ENCODE results near the gene TTC3. TPM values are rescaled to one million over a fixed set of nuclear protein-coding genes. Genes with fewer than 3 reads are reported as not detected.

The TTC3 gene
- total RNA-seq, 2 experiments from 2014 or later, result 73.5 to 90.0 TPM

GRCh38 chr21:37041706-37042271 lies 31.3 kb upstream of the TTC3 start:
- ChIA-PET POLR2A (interaction anchor here (0.9 kb wide), 1 partner anchor 55 kb away, joined by 4 read pairs; no protein-coding TSS in a partner anchor), CTCF (ENCODE audit: unreplicated experiment) (interaction anchor here (0.6 kb wide), 1 partner anchor 45 kb away, joined by 3 read pairs; no protein-coding TSS in a partner anchor)
- Histone ChIP-seq H3K9me2 (ENCODE audit: insufficient read depth, low read length) (no peaks in the 10 kb centered on the region), H4K20me1 (ENCODE audit: insufficient read depth, low read length) (no peaks in the 10 kb centered on the region), H3K79me2 (ENCODE audit: insufficient read depth, low read depth, low read length) (no peaks in the 10 kb centered on the region), H3K27ac (ENCODE audit: low read depth, low read length, poor library complexity, severe bottlenecking) (no peak overlapping the region), H3K4me3 (ENCODE audit: low read depth, low read length, poor library complexity, severe bottlenecking) (no peak overlapping the region), H3K4me1 (ENCODE audit: insufficient read depth, low read length, poor library complexity, severe bottlenecking) (peaks cover 12% of the 10 kb centered on the region), H3K9me3 (ENCODE audit: low read length) (no peaks in the 10 kb centered on the region), H2AFZ (ENCODE audit: low read length) (no peak overlapping the region), H3K36me3 (ENCODE audit: insufficient read depth, low read length) (no peaks in the 10 kb centered on the region), H3K4me2 (ENCODE audit: low read length) (no peak overlapping the region)
- BruUV-seq (replicated peaks), result no TSS peak
- no peak for DNase-seq (ENCODE audit: low spot score)
- TF ChIP-seq EZH2phosphoT487 (IDR thresholded peaks at IDR 0.05; ENCODE audit: borderline replicate concordance, low read depth, low read length) (no peak), CTCF (conservative IDR thresholded peaks at IDR 0.05; ENCODE audit: low read length) (no peak)
- intact Hi-C loops (cut with micrococcal nuclease; ENCODE audit: unreplicated experiment), result no loop called here

GRCh38 chr21:37043818-37044217 lies 29.2 kb upstream of the TTC3 start:
- no peak overlapping the region for H3K4me2 ChIP-seq (ENCODE audit: low read length)
- ChIA-PET POLR2A (no interaction called here), CTCF (ENCODE audit: unreplicated experiment) (no interaction called here)
- no peaks in the 10 kb centered on the region for H3K79me2 ChIP-seq (ENCODE audit: insufficient read depth, low read depth, low read length)
- intact Hi-C loops (cut with micrococcal nuclease; ENCODE audit: unreplicated experiment), result no loop called here
- no peak for TF ChIP-seq EZH2phosphoT487 (IDR thresholded peaks at IDR 0.05; ENCODE audit: borderline replicate concordance, low read depth, low read length)
- H3K9me2 ChIP-seq (ENCODE audit: insufficient read depth, low read length), result no peaks in the 10 kb centered on the region
- peaks cover 12% of the 10 kb centered on the region for H3K4me1 ChIP-seq (ENCODE audit: insufficient read depth, low read length, poor library complexity, severe bottlenecking)
- no peaks in the 10 kb centered on the region for H3K36me3 ChIP-seq (ENCODE audit: insufficient read depth, low read length)
- H3K4me3 ChIP-seq (ENCODE audit: low read depth, low read length, poor library complexity, severe bottlenecking), result no peak overlapping the region
- BruUV-seq (replicated peaks), result no TSS peak
- H2AFZ ChIP-seq (ENCODE audit: low read length), result no peak overlapping the region
- no peaks in the 10 kb centered on the region for H3K9me3 ChIP-seq (ENCODE audit: low read length)
- H4K20me1 ChIP-seq (ENCODE audit: insufficient read depth, low read length), result no peaks in the 10 kb centered on the region
- no peak overlapping the region for H3K27ac ChIP-seq (ENCODE audit: low read depth, low read length, poor library complexity, severe bottlenecking)
- DNase-seq (ENCODE audit: low spot score), result no peak

GRCh38 chr21:37044643-37045042 lies 28.4 kb upstream of the TTC3 start:
- no peaks in the 10 kb centered on the region for H3K79me2 ChIP-seq (ENCODE audit: insufficient read depth, low read depth, low read length)
- no peak overlapping the region for H3K4me3 ChIP-seq (ENCODE audit: low read depth, low read length, poor library complexity, severe bottlenecking)
- TF ChIP-seq CTCF (conservative IDR thresholded peaks at IDR 0.05; ENCODE audit: low read length), result no peak
- TF ChIP-seq EZH2phosphoT487 (IDR thresholded peaks at IDR 0.05; ENCODE audit: borderline replicate concordance, low read depth, low read length), result no peak
- no TSS peak for BruUV-seq (replicated peaks)
- H3K36me3 ChIP-seq (ENCODE audit: insufficient read depth, low read length), result no peaks in the 10 kb centered on the region
- H3K4me1 ChIP-seq (ENCODE audit: insufficient read depth, low read length, poor library complexity, severe bottlenecking), result peaks cover 12% of the 10 kb centered on the region
- no peak for DNase-seq (ENCODE audit: low spot score)
- ChIA-PET POLR2A (interaction anchor here (0.6 kb wide), 1 partner anchor 41 kb away, joined by 3 read pairs; no protein-coding TSS in a partner anchor), CTCF (ENCODE audit: unreplicated experiment) (no interaction called here)
- H3K4me2 ChIP-seq (ENCODE audit: low read length), result 0 out of 2 replicates have a peak overlapping the region, but pooled peaks have one; percentile 17
- intact Hi-C loops (cut with micrococcal nuclease; ENCODE audit: unreplicated experiment), result no loop called here
- H3K9me2 ChIP-seq (ENCODE audit: insufficient read depth, low read length), result no peaks in the 10 kb centered on the region
- no peaks in the 10 kb centered on the region for H4K20me1 ChIP-seq (ENCODE audit: insufficient read depth, low read length)
- no peaks in the 10 kb centered on the region for H3K9me3 ChIP-seq (ENCODE audit: low read length)
- H3K27ac ChIP-seq (ENCODE audit: low read depth, low read length, poor library complexity, severe bottlenecking), result no peak overlapping the region
- H2AFZ ChIP-seq (ENCODE audit: low read length), result peak overlapping the region; percentile 49; the same call in 1 of the 2 replicates
